GM21390 (cell line): ENCODE results near the gene ARL13B.
"Not testable (repeated sequence)": the region's sequence is repeated elsewhere in the genome, so short reads cannot be mapped to it uniquely, and the experiment has no call there.

ENCODE experiments used
- ATAC-seq: cut with Tn5 transposase; IDR thresholded peaks from one replicate; pipeline ENCODE4 v1.9.1; 2021; ENCODE audit not compliant: unreplicated experiment

ARL13B gene

GRCh38 chr3:93992207-93992606 is 12.3 kb downstream of the ARL13B start:
- ATAC-seq: no peak

GRCh38 chr3:93994056-93994455 is 14.1 kb downstream of the ARL13B start:
- no peak for ATAC-seq

GRCh38 chr3:94001191-94001590 is 21.2 kb downstream of the ARL13B start:
- ATAC-seq: no peak

- ATAC-seq: no peak
These were observed 22.0 kb downstream of the ARL13B start for GRCh38 chr3:94001827-94002495.

- ATAC-seq: peak; percentile 96
These were observed 24.5 kb downstream of the ARL13B start for GRCh38 chr3:94004301-94004910.

GRCh38 chr3:94008253-94008652 is 28.3 kb downstream of the ARL13B start:
- ATAC-seq: no peak

- ATAC-seq: no peak
These were observed 29.7 kb downstream of the ARL13B start for GRCh38 chr3:94009608-94010007.

- ATAC-seq: no peak
These were observed 31.3 kb downstream of the ARL13B start for GRCh38 chr3:94011233-94011711.

GRCh38 chr3:94012185-94012584 is 32.2 kb downstream of the ARL13B start:
- no peak for ATAC-seq

GRCh38 chr3:94015025-94015424 is 35.1 kb downstream of the ARL13B start:
- ATAC-seq: no peak

GRCh38 chr3:94019659-94020058 is 39.7 kb downstream of the ARL13B start:
- no peak for ATAC-seq

- ATAC-seq: no peak
These were observed 40.3 kb downstream of the ARL13B start for GRCh38 chr3:94020293-94020692.

GRCh38 chr3:94024385-94024784 is 44.4 kb downstream of the ARL13B start:
- no peak for ATAC-seq

- no peak for ATAC-seq
These were observed 46.7 kb downstream of the ARL13B start for GRCh38 chr3:94026623-94027022.

- ATAC-seq: no peak
These were observed 48.3 kb downstream of the ARL13B start, which contains the start of gene STX19 for GRCh38 chr3:94028093-94028837. STX19 (minus strand) TSS chr3:94028597; CDS start chr3:94015269, 13,328 bp downstream.

- peak; percentile 64 for ATAC-seq
These were observed 57.1 kb downstream of the ARL13B start for GRCh38 chr3:94036909-94037507.

GRCh38 chr3:94043285-94043684 is 63.3 kb downstream of the ARL13B start:
- no peak for ATAC-seq

- not testable (repeated sequence) for ATAC-seq
These were observed 64.4 kb downstream of the ARL13B start for GRCh38 chr3:94044100-94044936.

- no peak for ATAC-seq
These were observed 66.6 kb downstream of the ARL13B start for GRCh38 chr3:94046533-94046932.

- no peak for ATAC-seq
These were observed 69.3 kb downstream of the ARL13B start for GRCh38 chr3:94049267-94049666.

- ATAC-seq: no peak
These were observed 70.6 kb downstream of the ARL13B start for GRCh38 chr3:94050546-94050945.
